IgD-negative memory B cell (primary cell): Measurements from ENCODE around the gene CLDN9. TPM values are rescaled to one million over a fixed set of nuclear protein-coding genes. Genes with fewer than 3 reads are reported as not detected.
A peak's percentile ranks its signal among the peaks of the same experiment; 100 is the strongest.

Experiments
- H3K27ac Mint-ChIP-seq, 3 donors: one replicate each; pipeline ENCODE4 v1.8.0; 2020 to 2022; ENCODE audit warnings: mild to moderate bottlenecking in 3 of 3, mixed read lengths in 3 of 3, moderate library complexity in 1 of 3
- H3K27me3 Mint-ChIP-seq: one replicate; pipeline ENCODE4 v1.8.0; 2021; ENCODE audit warnings: mixed read lengths
- H3K36me3 Mint-ChIP-seq: one replicate; pipeline ENCODE4 v1.8.0; 2020; ENCODE audit warnings: mild to moderate bottlenecking, mixed read lengths
- H3K4me1 Mint-ChIP-seq, 3 donors: one replicate each; pipeline ENCODE4 v1.8.0; 2020 to 2022; ENCODE audit warnings: mixed read lengths in 3 of 3, mild to moderate bottlenecking in 1 of 3
- H3K4me3 Mint-ChIP-seq, 4 donors: one replicate each; pipeline ENCODE4 v1.8.0; 2020 to 2022; ENCODE audit warnings: mild to moderate bottlenecking in 4 of 4, mixed read lengths in 4 of 4, moderate library complexity in 3 of 4
- H3K9me3 Mint-ChIP-seq, 3 donors: one replicate each; pipeline ENCODE4 v1.8.0; 2020 to 2021; ENCODE audit warnings: mixed read lengths in 3 of 3, mild to moderate bottlenecking in 1 of 3
- polyA plus RNA-seq: library from polyadenylated mRNA; unstranded; fragments of 300-500 nt; fragmentation: Illumina TruSeq; gene quantifications from one replicate; pipeline ENCODE4 v1.2.3, GENCODE V29; 2021

CLDN9 gene
- polyA plus RNA-seq, 1 donor from 2014 or later = not detected

DNA sequence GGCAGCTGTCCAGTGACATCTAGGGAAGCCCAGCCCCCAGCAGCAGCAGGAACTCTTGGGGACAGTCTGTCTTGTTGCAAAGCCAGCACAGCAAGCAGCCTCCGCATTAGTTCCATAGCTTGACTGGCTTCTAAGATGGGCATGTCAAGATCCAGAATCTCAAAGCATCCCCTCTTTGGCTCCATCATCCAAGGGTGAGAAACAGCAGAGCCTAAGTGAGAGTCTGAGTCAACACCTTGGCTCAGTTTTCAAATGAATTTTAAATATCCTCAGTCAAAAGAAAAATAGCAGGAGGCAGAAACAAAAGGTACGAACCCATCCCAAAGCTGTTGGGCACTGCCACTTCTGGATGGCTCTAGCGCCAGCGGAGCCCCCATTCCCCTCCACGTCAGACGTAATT, 2.2 kb downstream of the CLDN9 start:
- H3K36me3 Mint-ChIP-seq = no peaks in the 10 kb centered on the region
- H3K9me3 Mint-ChIP-seq = no peaks in the 10 kb centered on the region
- peaks cover 0 to 3% (median 0%) of the 10 kb centered on the region in 3 donors for H3K4me1 Mint-ChIP-seq
- H3K27ac Mint-ChIP-seq = no peak overlapping the region
- peak overlapping the region in 1 of 4 donors; percentile 20 for H3K4me3 Mint-ChIP-seq
- peaks cover 16% of the 10 kb centered on the region for H3K27me3 Mint-ChIP-seq

- H3K36me3 Mint-ChIP-seq = no peaks in the 10 kb centered on the region
- H3K9me3 Mint-ChIP-seq = no peaks in the 10 kb centered on the region
- H3K4me1 Mint-ChIP-seq = peaks cover 0 to 4% (median 2%) of the 10 kb centered on the region in 3 donors
- peak overlapping the region in 1 of 4 donors; percentile 14 for H3K4me3 Mint-ChIP-seq
- peak overlapping the region in 1 of 3 donors; percentile 31 for H3K27ac Mint-ChIP-seq
- H3K27me3 Mint-ChIP-seq = peaks cover 16% of the 10 kb centered on the region
Observed at GRCh38 chr16:3015865-3016521, 3.3 kb downstream of the CLDN9 start.

GRCh38 chr16:3017344-3017743, 4.6 kb downstream of the CLDN9 start:
- no peak overlapping the region for H3K27ac Mint-ChIP-seq
- no peaks in the 10 kb centered on the region for H3K36me3 Mint-ChIP-seq
- no peak overlapping the region for H3K4me3 Mint-ChIP-seq
- peaks cover 11% of the 10 kb centered on the region for H3K27me3 Mint-ChIP-seq
- no peaks in the 10 kb centered on the region for H3K9me3 Mint-ChIP-seq
- peaks cover 8 to 12% (median 11%) of the 10 kb centered on the region in 3 donors for H3K4me1 Mint-ChIP-seq

- Mint-ChIP-seq H3K27me3 (peaks cover 6% of the 10 kb centered on the region), H3K9me3 (no peaks in the 10 kb centered on the region), H3K36me3 (no peaks in the 10 kb centered on the region), H3K4me3 (peak within 1 kb of the TSS in 2 of 4 donors; percentile 43), H3K27ac (peak within 1 kb of the TSS in 1 of 3 donors; percentile 35), H3K4me1 (peaks cover 10 to 17% (median 16%) of the 10 kb centered on the region in 3 donors)
Observed at GRCh38 chr16:3017794-3018506, 5.2 kb downstream of the CLDN9 start, which contains the start of gene CLDN6. TSS of gene CLDN6 (minus strand) at chr16:3018183. CDS start at chr16:3016021, 2,162 bp downstream.

GRCh38 chr16:3019594-3020246, 7.0 kb downstream of the CLDN9 start:
- Mint-ChIP-seq H3K4me1 (peaks cover 22 to 24% (median 24%) of the 10 kb centered on the region in 3 donors), H3K36me3 (peaks cover 2% of the 10 kb centered on the region), H3K9me3 (no peaks in the 10 kb centered on the region)

GRCh38 chr16:3020247-3020603, 7.5 kb downstream of the CLDN9 start, which contains the start of gene TNFRSF12A:
TSS of gene TNFRSF12A (plus strand) at chr16:3020368. CDS start at chr16:3020398, 30 bp downstream.
- peak within 1 kb of the TSS; percentile 84 to 95 (median 91) for H3K4me3 Mint-ChIP-seq
- peaks cover 6% of the 10 kb centered on the region for H3K27me3 Mint-ChIP-seq
- no peaks in the 10 kb centered on the region for H3K9me3 Mint-ChIP-seq
- peaks cover 22 to 24% (median 24%) of the 10 kb centered on the region in 3 donors for H3K4me1 Mint-ChIP-seq
- peaks cover 2% of the 10 kb centered on the region for H3K36me3 Mint-ChIP-seq
- H3K27ac Mint-ChIP-seq = peak within 1 kb of the TSS; percentile 71 to 88 (median 87)

More at GRCh38 chr16:3019594-3020246, 7.0 kb downstream of the CLDN9 start:
- H3K27me3 Mint-ChIP-seq = peaks cover 6% of the 10 kb centered on the region
- H3K27ac Mint-ChIP-seq = peak overlapping the region; percentile 39 to 87 (median 75)
- H3K4me3 Mint-ChIP-seq = peak overlapping the region; percentile 80 to 92 (median 89)

GRCh38 chr16:3020604-3021448, 8.1 kb downstream of the CLDN9 start:
- Mint-ChIP-seq H3K9me3 (no peaks in the 10 kb centered on the region), H3K36me3 (peaks cover 2% of the 10 kb centered on the region), H3K4me3 (peak overlapping the region; percentile 84 to 95 (median 91)), H3K27me3 (peaks cover 6% of the 10 kb centered on the region), H3K4me1 (peaks cover 22 to 24% (median 24%) of the 10 kb centered on the region in 3 donors), H3K27ac (peak overlapping the region; percentile 71 to 88 (median 71))

- H3K27me3 Mint-ChIP-seq = peaks cover 4% of the 10 kb centered on the region
- H3K9me3 Mint-ChIP-seq = no peaks in the 10 kb centered on the region
- peaks cover 5% of the 10 kb centered on the region for H3K36me3 Mint-ChIP-seq
- H3K4me3 Mint-ChIP-seq = peak overlapping the region; percentile 84 to 95 (median 90)
- peaks cover 23 to 24% (median 24%) of the 10 kb centered on the region in 3 donors for H3K4me1 Mint-ChIP-seq
- H3K27ac Mint-ChIP-seq = peak overlapping the region; percentile 71 to 88 (median 71)
Observed at GRCh38 chr16:3021449-3022207, 8.9 kb downstream of the CLDN9 start.

- no peaks in the 10 kb centered on the region for H3K27me3 Mint-ChIP-seq
- no peaks in the 10 kb centered on the region for H3K9me3 Mint-ChIP-seq
- H3K4me1 Mint-ChIP-seq = peaks cover 23 to 24% (median 24%) of the 10 kb centered on the region in 3 donors
- H3K4me3 Mint-ChIP-seq = peak overlapping the region in 3 of 4 donors; percentile 17 to 99 (median 85)
- peaks cover 5% of the 10 kb centered on the region for H3K36me3 Mint-ChIP-seq
- peak overlapping the region; percentile 67 to 96 (median 88) for H3K27ac Mint-ChIP-seq
Observed at GRCh38 chr16:3022208-3022683, 9.5 kb downstream of the CLDN9 start.

DNA sequence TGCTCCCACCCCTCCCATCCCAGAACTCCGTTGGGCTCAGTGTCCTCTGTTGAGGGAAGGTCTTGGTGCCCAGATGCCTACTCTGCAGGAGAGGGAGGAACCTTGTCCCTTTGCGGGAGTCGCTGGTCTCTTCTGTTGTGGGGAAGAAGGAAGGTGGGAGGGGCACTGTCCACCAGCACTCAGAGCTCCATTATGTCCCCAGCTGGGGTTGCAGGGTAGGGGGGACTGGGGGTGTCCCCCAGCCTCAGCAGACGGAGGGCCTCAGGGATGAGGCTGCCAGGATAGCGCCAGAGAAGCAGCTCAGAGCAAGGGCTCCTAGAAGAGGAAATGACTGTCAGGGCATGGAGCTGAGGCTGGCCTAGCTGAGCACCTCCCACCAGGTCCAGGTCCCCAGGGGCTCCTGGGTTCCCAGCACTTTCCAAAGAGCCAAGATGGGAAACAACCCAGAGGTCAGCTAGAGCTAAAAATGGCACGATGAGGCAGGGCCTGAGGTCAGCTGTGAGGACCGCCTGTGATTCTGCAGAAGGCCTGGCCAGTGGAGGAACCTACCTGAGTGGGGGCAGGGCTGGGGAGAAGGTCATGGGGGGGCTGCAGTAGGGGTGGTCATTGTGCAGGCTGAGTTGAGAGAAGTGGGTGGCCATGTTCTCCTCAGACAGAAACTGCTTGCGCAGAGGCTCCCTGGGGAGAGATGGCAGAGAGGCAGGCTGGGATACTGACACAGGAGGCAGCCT, 10.1 kb downstream of the CLDN9 start:
- Mint-ChIP-seq H3K4me1 (peaks cover 23 to 24% (median 24%) of the 10 kb centered on the region in 3 donors), H3K36me3 (peaks cover 7% of the 10 kb centered on the region), H3K4me3 (peak overlapping the region; percentile 85 to 99 (median 94)), H3K27ac (peak overlapping the region; percentile 88 to 97 (median 96)), H3K9me3 (no peaks in the 10 kb centered on the region), H3K27me3 (no peaks in the 10 kb centered on the region)

- Mint-ChIP-seq H3K27me3 (no peaks in the 10 kb centered on the region), H3K36me3 (peaks cover 7% of the 10 kb centered on the region), H3K4me3 (peak overlapping the region; percentile 85 to 99 (median 94)), H3K4me1 (peaks cover 24 to 26% (median 24%) of the 10 kb centered on the region in 3 donors), H3K27ac (peak overlapping the region; percentile 88 to 97 (median 96)), H3K9me3 (no peaks in the 10 kb centered on the region)
Observed at GRCh38 chr16:3023415-3023668, 10.6 kb downstream of the CLDN9 start.

GRCh38 chr16:3023669-3024478, 11.2 kb downstream of the CLDN9 start, which contains the start of the genes HCFC1R1 and THOC6:
TSS of gene HCFC1R1 (minus strand) at chr16:3023942. CDS start at chr16:3023941, 1 bp downstream.
TSS of gene THOC6 (plus strand) at chr16:3024035. CDS start at chr16:3024327, 292 bp downstream.
- Mint-ChIP-seq H3K9me3 (no peaks in the 10 kb centered on the region), H3K4me1 (peaks cover 24 to 26% (median 25%) of the 10 kb centered on the region in 3 donors), H3K36me3 (peaks cover 7% of the 10 kb centered on the region), H3K4me3 (peak within 1 kb of the TSS; percentile 85 to 99 (median 94)), H3K27me3 (peaks cover 1% of the 10 kb centered on the region), H3K27ac (peak within 1 kb of the TSS; percentile 88 to 97 (median 96))
